HG02973 (cell line): Measurements from ENCODE around the gene PTPRM.

Source experiments
- ATAC-seq: cut with Tn5 transposase; IDR thresholded peaks from one replicate; pipeline ENCODE4 v1.9.1; 2021; ENCODE audit warnings: moderate library complexity; ENCODE audit not compliant: unreplicated experiment

Gene PTPRM

DNA sequence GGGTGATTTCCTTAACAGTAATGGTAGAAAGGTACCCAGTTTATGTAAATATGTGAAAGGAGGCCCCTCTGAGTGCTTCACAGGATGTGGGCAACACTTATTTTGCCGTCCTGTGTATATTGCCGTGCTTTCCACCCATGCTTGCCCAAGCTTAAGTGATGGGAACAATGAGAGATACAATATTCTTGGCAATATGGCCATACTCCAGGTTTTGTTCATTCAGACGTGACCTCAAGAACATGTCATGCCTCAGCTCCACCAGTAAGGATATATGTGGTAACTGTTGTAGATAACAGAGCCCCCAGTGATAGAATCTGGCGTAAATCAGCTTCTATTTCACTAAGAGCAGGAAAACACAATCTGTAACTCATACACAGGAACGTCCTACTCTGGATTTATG lies 318.7 kb downstream of the PTPRM start:
- ATAC-seq, result no peak

- ATAC-seq, result no peak
These were observed 319.3 kb downstream of the PTPRM start for GRCh38 chr18:7886436-7886835.

GRCh38 chr18:7889515-7889914 lies 322.4 kb downstream of the PTPRM start:
- ATAC-seq, result no peak

DNA sequence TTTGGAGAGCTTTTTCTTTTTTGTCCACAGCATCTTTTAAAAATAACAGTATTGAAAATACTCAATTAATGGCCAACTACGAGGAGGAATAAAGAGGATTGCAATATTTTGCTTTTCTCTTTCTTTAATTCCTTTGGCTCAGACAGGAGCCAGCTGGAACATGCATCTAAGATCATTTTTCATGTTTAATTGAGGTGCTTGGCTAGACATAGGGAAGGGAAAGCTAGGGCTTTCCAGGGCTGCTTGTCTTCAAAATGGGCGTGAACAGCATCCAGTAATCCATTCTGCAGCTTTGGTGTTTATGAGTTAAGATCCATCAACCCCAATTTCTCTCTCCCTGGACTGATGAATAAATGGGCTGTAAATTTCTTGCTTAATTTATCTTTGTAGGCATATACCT lies 323.0 kb downstream of the PTPRM start:
- no peak for ATAC-seq

DNA sequence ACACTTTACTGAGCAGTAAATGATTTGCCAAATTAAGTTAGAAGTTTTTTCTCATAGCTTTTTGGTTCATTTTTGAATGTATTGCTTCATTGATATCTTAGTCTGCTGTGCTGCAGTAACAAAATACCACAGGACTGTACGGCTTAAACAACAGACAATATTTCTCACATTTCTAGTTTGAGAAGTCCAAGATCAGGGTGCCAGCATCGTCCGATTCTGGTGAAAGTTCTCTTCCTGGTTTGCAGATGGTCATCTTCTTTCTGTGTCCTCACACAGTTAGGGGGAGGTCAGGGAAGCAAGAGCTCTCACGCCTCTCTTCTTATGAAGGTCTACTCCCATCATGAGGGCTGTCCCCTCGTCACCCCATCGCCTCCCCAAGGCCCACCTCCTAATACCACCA lies 325.4 kb downstream of the PTPRM start:
- ATAC-seq, result no peak

DNA sequence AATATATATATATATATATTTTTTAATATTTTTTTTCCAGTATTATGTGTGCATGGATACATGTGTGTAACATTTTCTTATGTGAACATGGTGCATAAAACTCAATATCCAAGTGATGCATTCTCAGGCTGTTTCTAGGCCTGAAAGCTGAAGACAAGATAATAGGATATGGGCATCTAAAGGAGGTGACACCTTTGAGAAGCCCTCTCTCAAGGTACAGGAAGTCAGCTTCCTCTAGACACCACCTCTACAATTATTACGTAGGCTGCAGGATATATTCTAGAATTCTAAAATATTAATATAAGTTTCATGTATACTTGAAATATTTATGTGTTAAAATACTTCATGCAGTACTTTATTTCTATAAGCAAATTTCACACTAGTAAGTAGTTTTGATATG lies 327.5 kb downstream of the PTPRM start:
- ATAC-seq, result no peak

DNA sequence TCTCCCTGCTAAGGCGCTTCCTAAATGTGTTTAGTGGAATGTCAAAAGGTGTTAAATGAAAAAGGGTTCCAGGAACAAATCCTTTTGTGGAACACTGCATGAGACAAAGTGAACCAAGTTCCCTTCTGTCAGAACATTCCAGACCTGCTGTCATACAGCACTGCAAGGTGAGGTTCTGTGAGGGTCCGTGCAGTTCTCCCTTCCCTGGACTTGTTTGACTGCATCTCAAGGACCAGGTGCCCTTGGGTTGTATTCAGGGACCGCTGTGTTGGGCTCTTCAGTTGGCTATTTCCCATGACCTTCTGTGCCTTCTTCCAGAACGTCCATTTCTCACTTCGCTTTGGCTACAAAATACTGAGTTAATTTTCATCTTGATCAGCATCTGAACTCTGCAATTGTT lies 328.2 kb downstream of the PTPRM start:
- ATAC-seq, result no peak

DNA sequence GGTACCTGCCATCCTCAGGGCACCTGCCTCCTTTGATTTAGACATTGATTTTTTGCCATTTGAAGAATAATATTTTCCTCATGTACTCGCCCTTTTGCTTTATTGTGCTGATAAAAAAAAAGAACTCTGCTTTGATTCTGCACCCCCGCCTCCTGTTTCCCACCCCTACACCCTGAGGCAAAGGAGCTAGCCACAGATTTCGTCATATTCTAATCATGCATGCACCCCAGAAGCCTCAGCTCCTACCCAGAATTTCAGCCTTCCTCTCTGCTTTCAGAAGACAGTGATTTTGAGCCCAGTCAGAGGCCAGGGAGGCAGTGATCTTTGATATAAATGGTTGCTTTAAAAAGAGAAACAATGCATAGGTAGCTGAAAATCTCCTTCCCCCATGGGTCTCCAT lies 329.0 kb downstream of the PTPRM start:
- ATAC-seq, result no peak

GRCh38 chr18:7896805-7897518 lies 329.8 kb downstream of the PTPRM start:
- ATAC-seq, result no peak

- no peak for ATAC-seq
These were observed 331.1 kb downstream of the PTPRM start for GRCh38 chr18:7898181-7898580.

DNA sequence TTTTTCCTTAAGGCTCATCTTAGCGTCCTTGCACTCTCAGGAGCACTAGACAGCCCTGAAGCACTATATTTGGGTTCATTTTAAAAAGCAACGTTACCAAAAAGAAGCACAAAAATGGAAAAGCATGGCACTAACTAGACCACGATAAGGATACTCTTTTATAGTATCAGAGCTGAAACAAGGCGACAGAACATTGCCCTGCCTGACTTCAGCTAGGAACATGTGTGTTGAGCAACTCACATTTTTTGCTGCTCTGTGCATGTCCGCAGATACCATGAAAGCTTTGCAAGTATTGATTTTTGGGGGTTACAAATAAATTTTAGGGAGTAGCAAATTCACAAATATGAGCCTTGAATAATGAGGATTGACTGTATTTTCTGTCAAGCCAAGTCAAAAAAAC lies 332.0 kb downstream of the PTPRM start:
- no peak for ATAC-seq

DNA sequence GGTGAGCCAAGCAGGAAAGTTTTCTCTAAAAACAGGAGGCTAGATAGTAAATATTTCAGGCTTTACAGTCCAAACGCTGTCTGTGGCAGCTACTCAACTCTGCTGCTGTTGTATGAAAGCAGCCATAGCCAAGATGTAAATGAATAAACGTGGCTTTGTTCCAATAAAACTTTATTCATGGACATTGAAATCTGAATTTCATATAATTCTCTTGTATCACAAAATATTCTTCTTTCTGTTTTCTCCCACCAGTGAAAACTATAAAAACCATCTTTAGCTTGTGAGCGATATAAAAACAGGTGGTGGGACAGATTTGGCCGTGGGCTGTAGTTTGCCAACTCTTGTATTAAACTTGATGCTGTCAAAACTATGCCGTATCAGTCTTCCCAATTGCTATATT lies 333.0 kb downstream of the PTPRM start:
- no peak for ATAC-seq

DNA sequence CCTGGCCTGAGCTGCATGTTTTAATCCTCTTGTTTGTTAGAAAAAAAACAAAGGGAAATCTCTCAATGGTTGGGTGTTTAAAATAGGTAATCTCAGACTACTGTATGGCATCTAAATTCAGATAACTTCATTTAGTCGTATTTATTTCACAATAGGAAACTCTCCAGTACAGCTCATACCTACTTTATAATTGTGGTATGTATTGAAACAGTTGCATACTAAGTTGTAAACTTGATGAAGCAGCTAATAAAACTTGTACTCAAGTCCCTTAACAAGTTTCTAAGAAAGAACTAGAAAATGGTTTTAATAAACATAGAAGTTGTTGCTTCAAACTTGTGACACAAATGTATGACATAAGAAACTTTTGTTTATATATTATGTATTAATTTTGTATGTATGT lies 334.5 kb downstream of the PTPRM start:
- no peak for ATAC-seq

DNA sequence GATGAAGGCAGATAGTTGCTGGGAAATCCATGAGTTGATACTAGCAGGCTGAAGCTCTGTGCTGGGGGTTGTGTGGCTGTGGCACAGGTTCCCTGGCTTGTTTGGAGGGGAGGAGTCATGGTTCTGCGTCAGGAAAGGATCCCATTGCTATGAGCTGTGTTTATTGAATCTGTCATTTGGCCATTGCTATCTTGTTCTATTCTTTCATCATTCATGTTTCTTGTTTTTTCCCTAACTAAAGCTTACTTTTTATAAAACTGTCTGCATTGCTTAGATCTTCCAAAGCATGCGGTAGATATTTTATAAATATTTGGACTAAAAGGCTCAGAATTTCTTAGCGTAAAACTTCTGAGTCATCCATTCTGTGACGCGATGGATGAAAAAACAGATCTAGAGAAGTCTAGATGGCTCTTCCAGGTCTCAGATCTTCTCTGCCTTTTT lies 335.3 kb downstream of the PTPRM start:
- no peak for ATAC-seq

GRCh38 chr18:7904529-7904928 lies 337.4 kb downstream of the PTPRM start:
- no peak for ATAC-seq

DNA sequence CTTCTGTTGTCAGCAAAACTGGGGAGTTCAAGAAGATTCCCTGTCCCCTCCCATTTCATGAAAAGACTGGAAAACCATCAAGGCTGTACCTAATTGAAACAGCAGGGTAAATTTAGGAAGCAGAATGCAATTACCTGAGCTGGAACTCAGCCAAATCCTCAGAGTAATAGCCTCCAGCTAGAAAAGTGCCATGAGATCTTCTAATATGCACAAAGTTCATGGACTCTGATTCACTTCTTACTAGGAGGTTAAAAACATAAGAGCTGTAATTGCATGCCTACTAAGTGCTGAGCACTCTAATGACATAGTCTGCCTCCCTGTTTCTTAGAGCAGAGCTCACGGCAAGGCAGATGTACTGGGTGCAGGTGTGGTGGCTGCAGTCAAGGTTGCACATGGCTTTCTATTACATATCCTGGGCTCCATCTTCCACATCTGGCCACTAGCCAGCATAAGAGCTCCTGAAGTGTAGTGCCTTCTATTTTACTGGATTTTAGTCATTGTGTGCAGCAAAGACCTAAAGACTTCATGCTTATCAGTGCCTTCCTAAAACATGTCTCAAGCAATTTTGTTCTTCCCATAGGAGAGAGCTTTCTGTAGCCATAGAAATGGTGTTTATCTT lies 341.7 kb downstream of the PTPRM start:
- no peak for ATAC-seq

GRCh38 chr18:7914834-7915670 lies 347.9 kb downstream of the PTPRM start:
- ATAC-seq, result no peak

DNA sequence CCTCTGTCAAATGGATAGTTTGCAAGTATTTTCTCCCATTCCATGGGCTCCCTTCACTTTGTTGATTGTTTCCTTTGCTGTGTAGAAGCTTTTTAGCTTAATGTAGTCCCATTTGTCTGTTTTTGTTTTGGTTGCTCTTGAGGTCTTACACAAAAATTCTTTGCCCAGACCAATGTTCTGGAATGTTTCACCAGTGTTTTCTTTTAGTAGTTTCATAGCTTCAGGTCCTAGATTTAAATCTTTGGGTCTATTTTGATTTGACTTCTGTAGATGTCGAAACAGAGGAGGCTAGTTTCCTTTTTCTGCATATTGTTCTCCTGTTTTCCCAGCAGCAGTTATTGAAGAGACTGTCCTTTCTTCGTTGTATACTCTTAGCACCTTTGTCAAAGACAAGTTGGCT lies 351.6 kb downstream of the PTPRM start:
- ATAC-seq, result no peak

DNA sequence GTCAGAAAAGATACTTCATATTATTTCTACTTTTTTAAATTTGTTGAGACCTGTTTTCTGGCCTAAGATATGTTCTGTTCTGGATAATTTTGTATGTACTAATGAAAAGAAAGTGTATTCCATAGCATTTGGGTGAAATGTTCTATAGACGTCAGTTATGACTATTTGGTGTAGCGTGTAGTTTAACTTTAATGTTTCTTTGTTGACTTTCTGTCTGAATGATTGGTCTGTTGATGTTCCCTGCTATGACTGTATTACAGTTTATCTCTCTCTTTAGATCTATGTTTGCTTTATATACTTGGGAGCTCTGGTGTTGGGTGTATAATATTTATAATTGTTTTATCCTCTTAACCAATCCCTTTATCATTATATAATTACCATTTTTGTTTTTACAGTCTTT lies 352.4 kb downstream of the PTPRM start:
- no peak for ATAC-seq

DNA sequence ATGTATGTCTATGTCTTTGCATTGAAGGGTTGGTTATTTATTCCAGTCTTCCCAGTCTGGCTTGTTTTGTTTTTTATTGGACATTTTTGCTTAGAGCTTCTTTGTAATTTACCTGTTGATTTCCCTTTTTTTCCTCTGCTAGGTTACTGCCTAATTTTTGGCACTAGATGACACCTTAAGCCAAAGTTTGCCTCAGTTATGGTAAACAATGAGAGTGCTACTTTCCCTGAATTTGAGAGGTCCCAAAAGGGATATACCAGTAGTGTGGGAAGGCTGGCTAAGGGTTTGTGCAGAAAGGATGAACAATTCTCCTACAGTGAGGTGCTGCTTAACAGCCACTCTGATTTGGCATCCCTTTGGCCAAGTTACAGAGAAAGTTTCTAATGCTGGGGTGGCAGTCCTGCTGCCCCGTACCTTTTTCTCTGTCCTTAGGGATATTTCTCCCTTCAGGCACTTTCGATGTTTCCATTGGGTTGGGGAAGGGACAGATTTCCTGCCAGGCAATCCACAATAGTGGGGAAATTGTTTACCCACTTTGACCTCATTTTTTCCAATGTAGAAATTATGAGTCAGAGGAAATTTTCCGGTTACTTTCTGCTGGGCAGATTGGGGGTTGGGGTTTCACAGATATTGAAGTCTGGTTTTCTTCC lies 354.9 kb downstream of the PTPRM start:
- ATAC-seq, result no peak

DNA sequence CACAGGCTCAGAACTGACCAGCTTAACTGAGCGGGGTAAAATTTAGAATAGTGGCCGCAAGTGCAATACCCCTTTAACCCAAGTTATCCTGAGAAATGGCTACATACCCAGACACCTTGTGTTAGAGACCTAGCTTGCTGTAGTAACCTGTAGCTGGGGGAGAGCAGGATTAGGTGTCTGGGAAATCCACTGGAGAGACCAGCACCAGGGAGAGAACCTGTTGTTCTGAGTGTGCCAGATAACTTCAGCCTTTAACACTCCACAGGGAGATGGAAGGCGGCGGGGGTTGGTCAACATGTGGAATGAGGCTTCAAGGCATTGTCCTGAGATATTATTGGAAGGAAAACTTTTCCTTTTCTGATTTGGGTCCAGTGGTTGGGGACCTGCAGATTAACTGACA lies 356.0 kb downstream of the PTPRM start:
- ATAC-seq, result no peak

DNA sequence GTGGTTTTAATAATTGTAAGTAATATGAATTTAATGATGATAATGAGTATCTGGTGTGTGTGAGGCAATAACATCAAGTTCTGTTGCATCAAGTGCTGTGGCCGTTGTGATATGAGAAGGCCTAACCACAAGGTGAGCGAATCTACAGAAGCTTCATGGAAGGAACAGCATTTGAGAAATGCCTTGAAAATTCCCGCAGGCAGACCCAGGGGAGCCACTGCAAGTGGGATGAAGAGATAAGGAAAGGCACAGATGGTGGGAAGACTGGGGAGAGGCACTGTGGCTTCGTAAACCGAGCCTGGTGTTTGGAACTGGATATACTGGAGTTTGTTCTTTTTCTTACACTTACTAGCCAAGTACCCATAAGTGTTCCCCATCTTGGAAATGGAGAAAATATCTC lies 357.5 kb downstream of the PTPRM start:
- ATAC-seq, result no peak
